SK-N-SH (cell line): ENCODE results near the gene APOBR.

Source experiments
- CTCF ChIP-seq: fragments of 200-600 bp; sonication (generic); IDR thresholded peaks from 2 replicates; pipeline ENCODE4 v1.6.1; 2017; ENCODE audit warnings: antibody characterized with exemption, mild to moderate bottlenecking, moderate library complexity
- EP300 ChIP-seq, 2 experiments: IDR thresholded peaks; 2 replicates each; pipeline versions ENCODE4 v1.4.0 to v1.6.1; 2012; ENCODE audit warnings: borderline replicate concordance in 1 of 2, low read depth in 1 of 2, low read length in 1 of 2
- EZH2phosphoT487 ChIP-seq: fragments of 200-600 bp; sonication (generic); IDR thresholded peaks from 2 replicates; pipeline ENCODE4 v1.6.1; 2017; ENCODE audit warnings: low read depth, mixed run types, mild to moderate bottlenecking, antibody characterized with exemption, moderate library complexity, borderline replicate concordance
- MAX ChIP-seq: IDR thresholded peaks from 2 replicates; pipeline ENCODE4 v1.4.0; 2012; ENCODE audit warnings: low read depth
- MXI1 ChIP-seq: IDR thresholded peaks from 2 replicates; pipeline ENCODE4 v1.6.1; 2012; ENCODE audit warnings: mild to moderate bottlenecking, low read depth, low read length, improper control_type of control experiment
- NRF1 ChIP-seq: IDR thresholded peaks from 2 replicates; pipeline ENCODE4 v1.6.1; 2012; ENCODE audit warnings: low read depth, mild to moderate bottlenecking, low read length
- PBX3 ChIP-seq: IDR thresholded peaks from 2 replicates; pipeline ENCODE4; 2012
- POLR2AphosphoS5 ChIP-seq: IDR thresholded peaks from 2 replicates; pipeline ENCODE4 v1.6.1; 2012; ENCODE audit warnings: low read depth, low read length
- SMC3 ChIP-seq: IDR thresholded peaks from 2 replicates; pipeline ENCODE4 v1.6.1; 2012; ENCODE audit warnings: low read depth, low read length, improper control_type of control experiment
- TAF1 ChIP-seq: IDR thresholded peaks from 2 replicates; pipeline ENCODE4 v1.6.1; 2012; ENCODE audit warnings: low read depth, mild to moderate bottlenecking, low read length, moderate library complexity, borderline replicate concordance

- TF ChIP-seq SMC3 (no peak), CTCF (no peak), EZH2phosphoT487 (no peak), MXI1 (no peak), EP300 (IDR thresholded peaks at IDR 0.05; ENCODE audit: borderline replicate concordance in 1 of 2, low read depth in 1 of 2, low read length in 1 of 2) (no peak), TAF1 (no peak), POLR2AphosphoS5 (no peak), MAX (no peak), NRF1 (no peak), PBX3 (no peak)
Measured at GRCh38 chr16:28478506-28479180, 15.8 kb upstream of the APOBR start.
